SK-N-SH (cell line): ENCODE measurements around the gene PCBP4. TPM values are rescaled to one million over a fixed set of nuclear protein-coding genes. Genes with fewer than 3 reads are reported as not detected.

ENCODE experiments used
- CTCF ChIA-PET: fragments of 300-600, 350-600 bp; formaldehyde crosslinking; extraction: SDS; loops from one replicate; lab custom pipeline; 2021; lab: Yijun Ruan, JAX
- POLR2A ChIA-PET: fragments of 350-600 bp; sonication (Branson Sonifier 250); formaldehyde crosslinking; extraction: SDS; loops from one replicate; lab custom pipeline; 2020; ENCODE audit warnings: antibody characterized with exemption, inconsistent platforms; lab: Yijun Ruan, JAX
- DNase-seq: peaks from one replicate; pipeline ENCODE4 v3.0.0; 2012
- H2AFZ ChIP-seq: fragments of 200-600 bp; sonication (generic); 2 replicates; pipeline ENCODE4 v1.8.1; 2016; ENCODE audit warnings: antibody characterized with exemption, mild to moderate bottlenecking, low read depth
- H3F3A ChIP-seq: fragments of 200-600 bp; sonication (generic); replicated peaks from 2 replicates; pipeline ENCODE3; 2016; ENCODE audit warnings: antibody characterized with exemption, mild to moderate bottlenecking; ENCODE audit not compliant: insufficient read depth
- H3K27ac ChIP-seq, 2 experiments: fragments of 200-500 bp in 1 of 2; fragments of 200-600 bp in 1 of 2; sonication (Bioruptor generic) in 1 of 2; sonication (generic), shearing (Covaris generic) in 1 of 2; 2 replicates each; pipeline versions ENCODE4 v1.5.1 to v1.6.1; 2014 to 2016; ENCODE audit warnings: low read depth in 2 of 2, inconsistent platforms in 1 of 2, low read length in 1 of 2, mild to moderate bottlenecking in 1 of 2, mixed read lengths in 1 of 2
- H3K27me3 ChIP-seq: fragments of 200-600 bp; sonication (generic), shearing (Covaris generic); 2 replicates; pipeline ENCODE4 v1.6.1; 2016; ENCODE audit warnings: mixed run types; ENCODE audit not compliant: insufficient read depth
- H3K36me3 ChIP-seq, 2 experiments: fragments of 200-500 bp in 1 of 2; fragments of 200-600 bp in 1 of 2; sonication (Bioruptor generic) in 1 of 2; sonication (generic) in 1 of 2; replicated peaks in 1 of 2; 2 replicates each; pipeline versions ENCODE3 to v1.5.1; 2014 to 2016; ENCODE audit warnings: low read length in 1 of 2, mild to moderate bottlenecking in 1 of 2; ENCODE audit not compliant: insufficient read depth in 2 of 2, control insufficient read depth in 1 of 2
- H3K4me1 ChIP-seq, 2 experiments: fragments of 200-500 bp in 1 of 2; fragments of 200-600 bp in 1 of 2; sonication (Bioruptor generic) in 1 of 2; sonication (generic), shearing (Covaris generic) in 1 of 2; 2 replicates each; pipeline versions ENCODE4 v1.5.1 to v1.6.1; 2014 to 2016; ENCODE audit warnings: low read depth in 1 of 2, low read length in 1 of 2, mixed run types in 1 of 2; ENCODE audit not compliant: insufficient read depth in 2 of 2, control insufficient read depth in 1 of 2
- H3K4me2 ChIP-seq: fragments of 200-600 bp; sonication (generic), shearing (Covaris generic); 2 replicates; pipeline ENCODE4 v1.6.1; 2017; ENCODE audit warnings: mixed run types
- H3K4me3 ChIP-seq, 2 experiments: fragments of 200-500 bp in 1 of 2; fragments of 200-600 bp in 1 of 2; sonication (Bioruptor generic) in 1 of 2; sonication (generic), shearing (Covaris generic) in 1 of 2; 2 replicates each; pipeline versions ENCODE4 v1.5.1 to v1.8.1; 2014 to 2016; ENCODE audit warnings: low read depth in 2 of 2, inconsistent platforms in 1 of 2, low read length in 1 of 2, mild to moderate bottlenecking in 1 of 2, mixed read lengths in 1 of 2, moderate library complexity in 1 of 2
- H3K79me2 ChIP-seq: fragments of 200-600 bp; sonication (generic); 2 replicates; pipeline ENCODE4 v1.8.1; 2017; ENCODE audit warnings: mild to moderate bottlenecking; ENCODE audit not compliant: insufficient read depth
- H3K9ac ChIP-seq: fragments of 200-600 bp; sonication (generic); 2 replicates; pipeline ENCODE4 v1.6.1; 2017; ENCODE audit warnings: mixed run types
- H3K9me2 ChIP-seq: fragments of 200-600 bp; sonication (generic); 2 replicates; pipeline ENCODE4 v1.6.1; 2017; ENCODE audit warnings: mixed run types
- H3K9me3 ChIP-seq: fragments of 200-600 bp; sonication (generic); 2 replicates; pipeline ENCODE4 v1.6.1; 2017; ENCODE audit warnings: mixed run types, mild to moderate bottlenecking, moderate library complexity
- H4K20me1 ChIP-seq: fragments of 200-600 bp; sonication (generic); 2 replicates; pipeline ENCODE4 v1.6.1; 2017; ENCODE audit warnings: mild to moderate bottlenecking, mixed run types; ENCODE audit not compliant: insufficient read depth
- ELF1 ChIP-seq: IDR thresholded peaks from 2 replicates; pipeline ENCODE4 v1.4.0; 2012
- EP300 ChIP-seq, 2 experiments: IDR thresholded peaks; 2 replicates each; pipeline versions ENCODE4 v1.4.0 to v1.6.1; 2012; ENCODE audit warnings: borderline replicate concordance in 1 of 2, low read depth in 1 of 2, low read length in 1 of 2
- EZH2phosphoT487 ChIP-seq: fragments of 200-600 bp; sonication (generic); IDR thresholded peaks from 2 replicates; pipeline ENCODE4 v1.6.1; 2017; ENCODE audit warnings: low read depth, mixed run types, mild to moderate bottlenecking, antibody characterized with exemption, moderate library complexity, borderline replicate concordance
- FOXJ3 ChIP-seq: sonication (generic); formaldehyde crosslinking; IDR thresholded peaks from 2 replicates; pipeline ENCODE4 v1.5.1; 2020; ENCODE audit warnings: mild to moderate bottlenecking, missing genetic modification reagents
- FOXM1 ChIP-seq: IDR thresholded peaks from 2 replicates; pipeline ENCODE4 v1.4.0; 2012; ENCODE audit warnings: low read depth, mild to moderate bottlenecking
- MXI1 ChIP-seq: IDR thresholded peaks from 2 replicates; pipeline ENCODE4 v1.6.1; 2012; ENCODE audit warnings: mild to moderate bottlenecking, low read depth, low read length, improper control_type of control experiment
- PBX3 ChIP-seq: IDR thresholded peaks from 2 replicates; pipeline ENCODE4; 2012
- TEAD4 ChIP-seq: IDR thresholded peaks from 2 replicates; pipeline ENCODE4 v1.4.0; 2012; ENCODE audit warnings: mild to moderate bottlenecking, borderline replicate concordance; ENCODE audit not compliant: insufficient read depth
- USF1 ChIP-seq: IDR thresholded peaks from 2 replicates; pipeline ENCODE4 v1.4.0; 2012; ENCODE audit warnings: low read depth, borderline replicate concordance
- USF2 ChIP-seq: fragments of 150-350 bp; IDR thresholded peaks from 2 replicates; pipeline ENCODE4 v1.6.1; 2017; ENCODE audit warnings: antibody characterized with exemption, low read length, low read depth, borderline replicate concordance
- YY1 ChIP-seq: IDR thresholded peaks from 2 replicates; pipeline ENCODE4 v1.4.0; 2012; ENCODE audit warnings: low read depth, mild to moderate bottlenecking
- polyA plus RNA-seq, 3 experiments: library from polyadenylated mRNA; depleted of rRNA; stranded (reverse); fragments of >200 nt; gene quantifications; 2 replicates each; pipeline ENCODE4 v1.2.3, GENCODE V29; 2012
- TF ChIP-seq, protein P1 (sequence below): IDR thresholded peaks from 2 replicates; pipeline ENCODE4 v1.4.0; 2012; ENCODE audit warnings: low read depth, borderline replicate concordance
- TF ChIP-seq, protein P2 (sequence below): fragments of 150-350 bp; IDR thresholded peaks from 2 replicates; pipeline ENCODE4 v1.6.1; 2016; ENCODE audit warnings: mild to moderate bottlenecking, low read depth, low read length
- TF ChIP-seq, protein P3 (sequence below): IDR thresholded peaks from 2 replicates; pipeline ENCODE4 v1.6.1; 2012; ENCODE audit warnings: mild to moderate bottlenecking, low read depth, low read length, moderate library complexity
- TF ChIP-seq, protein P4 (sequence below): IDR thresholded peaks from 2 replicates; pipeline ENCODE4 v1.4.0; 2012; ENCODE audit warnings: low read depth

The PCBP4 gene
- polyA plus RNA-seq, 1 of the 3 experiments (the other 2 are of a cell fraction) = 97.4 TPM

DNA sequence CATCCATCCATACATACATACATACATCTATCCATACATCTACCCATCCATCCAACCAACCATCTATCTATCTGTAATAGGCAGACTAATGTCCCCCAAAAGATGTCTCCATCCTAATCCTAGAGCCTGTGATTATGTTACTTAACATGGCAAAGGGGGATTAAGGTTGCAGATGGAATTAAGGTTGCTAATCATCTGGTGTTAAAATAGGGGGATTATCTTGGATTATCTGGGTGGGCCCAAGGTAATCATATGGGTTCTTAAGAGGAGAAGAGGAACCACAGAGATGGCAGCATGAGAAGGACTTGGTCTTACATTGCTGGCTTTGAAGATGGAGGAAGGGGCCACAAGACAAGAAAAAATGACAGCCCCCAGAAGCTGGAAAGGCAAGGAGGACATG lies 43.2 kb upstream of the PCBP4 start:
- Histone ChIP-seq H4K20me1 (no peaks in the 10 kb centered on the region), H3K4me3 (no peak overlapping the region), H3K4me2 (no peak overlapping the region), H3K27ac (no peak overlapping the region; a peak in 1 of 4 replicates), H3K36me3 (no peaks in the 10 kb centered on the region), H3K9me2 (no peaks in the 10 kb centered on the region), H3K79me2 (no peaks in the 10 kb centered on the region), H3K9me3 (no peaks in the 10 kb centered on the region), H3K4me1 (peaks cover 11 to 54% of the 10 kb centered on the region in 2 experiments; a peak in 3 of 4 replicates), H2AFZ (no peak overlapping the region), H3K27me3 (no peaks in the 10 kb centered on the region), H3K9ac (no peak overlapping the region), H3F3A (no peaks in the 10 kb centered on the region)
- DNase-seq = no peak
- CTCF ChIA-PET = interaction anchor here (3.6 to 24.7 kb wide), 2 partner anchors 37 to 39 kb away, joined by 12 to 983 read pairs; partner anchors contain the start of genes ABHD14A, ABHD14B and DUSP7
- POLR2A ChIA-PET = no interaction called here
- no peak for TF ChIP-seq FOXJ3
- TF ChIP-seq, protein P1, sequence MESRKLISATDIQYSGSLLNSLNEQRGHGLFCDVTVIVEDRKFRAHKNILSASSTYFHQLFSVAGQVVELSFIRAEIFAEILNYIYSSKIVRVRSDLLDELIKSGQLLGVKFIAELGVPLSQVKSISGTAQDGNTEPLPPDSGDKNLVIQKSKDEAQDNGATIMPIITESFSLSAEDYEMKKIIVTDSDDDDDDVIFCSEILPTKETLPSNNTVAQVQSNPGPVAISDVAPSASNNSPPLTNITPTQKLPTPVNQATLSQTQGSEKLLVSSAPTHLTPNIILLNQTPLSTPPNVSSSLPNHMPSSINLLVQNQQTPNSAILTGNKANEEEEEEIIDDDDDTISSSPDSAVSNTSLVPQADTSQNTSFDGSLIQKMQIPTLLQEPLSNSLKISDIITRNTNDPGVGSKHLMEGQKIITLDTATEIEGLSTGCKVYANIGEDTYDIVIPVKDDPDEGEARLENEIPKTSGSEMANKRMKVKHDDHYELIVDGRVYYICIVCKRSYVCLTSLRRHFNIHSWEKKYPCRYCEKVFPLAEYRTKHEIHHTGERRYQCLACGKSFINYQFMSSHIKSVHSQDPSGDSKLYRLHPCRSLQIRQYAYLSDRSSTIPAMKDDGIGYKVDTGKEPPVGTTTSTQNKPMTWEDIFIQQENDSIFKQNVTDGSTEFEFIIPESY = no peak
- TF ChIP-seq FOXM1 = no peak
- TF ChIP-seq, protein P2, sequence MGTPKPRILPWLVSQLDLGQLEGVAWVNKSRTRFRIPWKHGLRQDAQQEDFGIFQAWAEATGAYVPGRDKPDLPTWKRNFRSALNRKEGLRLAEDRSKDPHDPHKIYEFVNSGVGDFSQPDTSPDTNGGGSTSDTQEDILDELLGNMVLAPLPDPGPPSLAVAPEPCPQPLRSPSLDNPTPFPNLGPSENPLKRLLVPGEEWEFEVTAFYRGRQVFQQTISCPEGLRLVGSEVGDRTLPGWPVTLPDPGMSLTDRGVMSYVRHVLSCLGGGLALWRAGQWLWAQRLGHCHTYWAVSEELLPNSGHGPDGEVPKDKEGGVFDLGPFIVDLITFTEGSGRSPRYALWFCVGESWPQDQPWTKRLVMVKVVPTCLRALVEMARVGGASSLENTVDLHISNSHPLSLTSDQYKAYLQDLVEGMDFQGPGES = no peak
- no peak for TF ChIP-seq EP300 (IDR thresholded peaks at IDR 0.05; ENCODE audit: borderline replicate concordance in 1 of 2, low read depth in 1 of 2, low read length in 1 of 2)
- TF ChIP-seq, protein P3, sequence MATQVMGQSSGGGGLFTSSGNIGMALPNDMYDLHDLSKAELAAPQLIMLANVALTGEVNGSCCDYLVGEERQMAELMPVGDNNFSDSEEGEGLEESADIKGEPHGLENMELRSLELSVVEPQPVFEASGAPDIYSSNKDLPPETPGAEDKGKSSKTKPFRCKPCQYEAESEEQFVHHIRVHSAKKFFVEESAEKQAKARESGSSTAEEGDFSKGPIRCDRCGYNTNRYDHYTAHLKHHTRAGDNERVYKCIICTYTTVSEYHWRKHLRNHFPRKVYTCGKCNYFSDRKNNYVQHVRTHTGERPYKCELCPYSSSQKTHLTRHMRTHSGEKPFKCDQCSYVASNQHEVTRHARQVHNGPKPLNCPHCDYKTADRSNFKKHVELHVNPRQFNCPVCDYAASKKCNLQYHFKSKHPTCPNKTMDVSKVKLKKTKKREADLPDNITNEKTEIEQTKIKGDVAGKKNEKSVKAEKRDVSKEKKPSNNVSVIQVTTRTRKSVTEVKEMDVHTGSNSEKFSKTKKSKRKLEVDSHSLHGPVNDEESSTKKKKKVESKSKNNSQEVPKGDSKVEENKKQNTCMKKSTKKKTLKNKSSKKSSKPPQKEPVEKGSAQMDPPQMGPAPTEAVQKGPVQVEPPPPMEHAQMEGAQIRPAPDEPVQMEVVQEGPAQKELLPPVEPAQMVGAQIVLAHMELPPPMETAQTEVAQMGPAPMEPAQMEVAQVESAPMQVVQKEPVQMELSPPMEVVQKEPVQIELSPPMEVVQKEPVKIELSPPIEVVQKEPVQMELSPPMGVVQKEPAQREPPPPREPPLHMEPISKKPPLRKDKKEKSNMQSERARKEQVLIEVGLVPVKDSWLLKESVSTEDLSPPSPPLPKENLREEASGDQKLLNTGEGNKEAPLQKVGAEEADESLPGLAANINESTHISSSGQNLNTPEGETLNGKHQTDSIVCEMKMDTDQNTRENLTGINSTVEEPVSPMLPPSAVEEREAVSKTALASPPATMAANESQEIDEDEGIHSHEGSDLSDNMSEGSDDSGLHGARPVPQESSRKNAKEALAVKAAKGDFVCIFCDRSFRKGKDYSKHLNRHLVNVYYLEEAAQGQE = no peak
- no peak for TF ChIP-seq EZH2phosphoT487
- no peak for TF ChIP-seq MXI1
- no peak for TF ChIP-seq TEAD4
- no peak for TF ChIP-seq USF2
- no peak for TF ChIP-seq USF1
- TF ChIP-seq ELF1 = no peak
- no peak for TF ChIP-seq PBX3
- TF ChIP-seq, protein P4, sequence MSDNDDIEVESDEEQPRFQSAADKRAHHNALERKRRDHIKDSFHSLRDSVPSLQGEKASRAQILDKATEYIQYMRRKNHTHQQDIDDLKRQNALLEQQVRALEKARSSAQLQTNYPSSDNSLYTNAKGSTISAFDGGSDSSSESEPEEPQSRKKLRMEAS = no peak
- TF ChIP-seq YY1 = no peak
